Mucosa of rectum (tissue), 2 donors: ENCODE measurements around the gene ZNF330.
A peak's percentile ranks its signal among the peaks of the same experiment; 100 is the strongest.
"Not testable (repeated sequence)": the region's sequence is repeated elsewhere in the genome, so short reads cannot be mapped to it uniquely, and the experiment has no call there.

Experiments used
- H3K27ac ChIP-seq, 2 donors: one replicate each; pipeline ENCODE4 v1.7.0; 2013; ENCODE audit warnings: inconsistent platforms in 2 of 2, low read depth in 2 of 2, low read length in 2 of 2
- H3K27me3 ChIP-seq, 2 donors: one replicate each; pipeline ENCODE4 v1.7.0; 2013; ENCODE audit warnings: low read length in 2 of 2; ENCODE audit not compliant: control insufficient read depth in 2 of 2, insufficient read depth in 2 of 2
- H3K36me3 ChIP-seq, 2 donors: one replicate each; pipeline ENCODE4 v1.7.0; 2013; ENCODE audit warnings: low read length in 2 of 2; ENCODE audit not compliant: control insufficient read depth in 2 of 2, insufficient read depth in 2 of 2
- H3K4me1 ChIP-seq, 2 donors: one replicate each; pipeline ENCODE4 v1.7.0; 2013; ENCODE audit warnings: low read length in 2 of 2, mild to moderate bottlenecking in 1 of 2; ENCODE audit not compliant: control insufficient read depth in 2 of 2, insufficient read depth in 2 of 2
- H3K4me3 ChIP-seq, 2 donors: one replicate each; pipeline ENCODE4 v1.7.0; 2013; ENCODE audit warnings: low read length in 2 of 2
- H3K9ac ChIP-seq, 2 donors: one replicate each; pipeline ENCODE4 v1.7.0; 2013; ENCODE audit warnings: low read length in 2 of 2, low read depth in 1 of 2, mild to moderate bottlenecking in 1 of 2
- H3K9me3 ChIP-seq, 2 donors: one replicate each; pipeline ENCODE4 v1.7.0; 2013; ENCODE audit warnings: low read length in 2 of 2; ENCODE audit not compliant: control insufficient read depth in 2 of 2
- donor health status: healthy.
- donor health status: Normal muscosa, but diverticular disease.

The ZNF330 gene

DNA sequence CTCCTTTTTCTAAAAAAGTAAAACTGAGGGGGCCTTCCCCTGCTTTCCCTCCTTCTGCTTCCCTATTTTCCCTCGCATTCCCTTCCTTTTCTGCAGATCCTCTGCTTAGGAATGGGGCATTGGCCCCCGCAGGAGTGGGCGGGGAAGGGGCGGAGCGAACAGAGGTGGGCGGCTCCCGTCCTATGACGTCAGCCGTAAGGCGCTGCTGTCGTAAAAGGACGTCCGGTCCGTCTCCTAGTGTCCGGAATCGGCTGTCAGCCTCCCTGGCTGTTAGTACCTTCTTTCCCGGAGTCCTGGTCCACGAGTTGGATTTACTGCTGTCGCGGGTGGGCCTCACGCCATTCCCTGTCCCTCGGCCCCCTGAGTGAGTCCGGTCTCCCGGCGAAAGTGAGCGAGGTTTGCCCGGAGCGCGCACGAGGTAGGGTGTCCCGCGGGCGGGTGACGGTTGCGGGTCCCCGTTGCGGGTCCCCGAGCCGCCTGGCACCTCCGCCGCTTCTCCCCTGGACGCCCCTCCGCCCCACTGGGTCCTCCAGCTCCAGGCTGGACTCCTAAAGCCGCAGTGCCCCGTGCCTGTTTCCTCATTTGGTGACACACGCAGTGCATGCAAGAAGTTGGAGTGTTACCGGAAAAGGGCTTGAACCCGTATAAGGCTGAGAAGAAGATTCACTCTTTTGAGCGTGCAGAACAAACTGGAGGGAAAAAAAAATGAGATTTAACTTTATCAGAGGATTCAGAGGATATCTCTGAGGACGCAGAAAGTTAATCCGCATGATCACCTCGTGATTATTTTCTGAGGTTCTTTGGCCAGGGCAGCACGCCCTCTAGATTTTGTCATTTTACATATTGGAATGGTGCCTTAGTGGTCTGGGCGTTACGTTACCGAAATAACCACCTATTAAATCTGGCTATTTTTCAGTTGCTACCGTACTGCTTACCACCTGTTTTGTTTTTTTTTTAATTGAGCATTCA is at the start of gene ZNF330:
Gene ZNF330 (plus strand): TSS at position 205 of the 969 bp plus-strand sequence. CDS start 1,477 bp downstream, outside the sequence.
- Histone ChIP-seq H3K27ac (peak within 1 kb of the TSS; percentile 87 to 88), H3K27me3 (no peaks in the 10 kb centered on the region)

DNA sequence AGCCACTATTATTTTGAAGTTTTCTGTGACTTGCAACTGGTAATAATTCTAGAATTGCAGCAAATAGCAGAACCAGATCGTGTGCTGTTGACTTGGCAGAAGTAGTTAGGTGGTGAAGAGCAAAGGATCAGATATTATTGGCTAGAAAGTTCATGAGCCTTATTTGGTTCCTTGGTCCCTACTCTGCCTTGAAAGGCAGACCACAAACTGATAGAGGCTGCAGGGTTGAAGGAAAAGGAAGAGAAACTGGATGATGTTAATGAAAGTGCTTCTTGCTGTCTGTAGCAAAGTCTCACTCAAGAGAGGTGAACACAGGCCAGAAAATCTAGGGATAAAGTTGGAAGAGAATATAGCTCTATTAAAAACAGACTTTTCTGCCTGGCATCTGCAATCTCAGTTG is 46.2 kb upstream of the ZNF330 start:
- Histone ChIP-seq H3K9me3 (no peaks in the 10 kb centered on the region), H3K4me1 (no peaks in the 10 kb centered on the region), H3K9ac (no peak overlapping the region), H3K4me3 (no peak overlapping the region), H3K27me3 (no peaks in the 10 kb centered on the region), H3K36me3 (no peaks in the 10 kb centered on the region), H3K27ac (no peak overlapping the region)

More for the DNA sequence above, at the start of gene ZNF330:
- Histone ChIP-seq H3K9ac (peak within 1 kb of the TSS; percentile 82 to 86), H3K4me3 (peak within 1 kb of the TSS; percentile 82 to 89), H3K36me3 (peaks cover 4 to 15% of the 10 kb centered on the region in 2 donors), H3K9me3 (no peaks in the 10 kb centered on the region), H3K4me1 (peaks cover 7 to 12% of the 10 kb centered on the region in 2 donors)

DNA sequence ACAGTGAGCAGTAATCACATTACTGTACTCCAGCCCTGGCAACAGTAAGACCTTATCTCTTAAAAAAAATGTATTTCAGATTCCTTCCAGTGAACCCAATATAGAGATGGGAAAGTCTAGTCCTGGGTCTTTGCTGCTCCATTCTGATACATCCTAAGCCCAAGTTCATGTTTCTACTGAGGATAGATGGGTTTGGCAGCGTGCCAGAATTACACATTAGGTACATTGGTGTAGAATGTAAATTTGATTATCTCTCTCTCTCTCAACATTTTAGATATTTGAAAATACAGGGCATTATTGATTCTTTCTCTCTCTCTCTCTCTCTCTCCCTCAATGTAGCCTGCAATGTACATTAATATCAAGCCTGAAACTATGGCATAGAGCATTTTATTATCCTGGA is 43.5 kb upstream of the ZNF330 start:
- Histone ChIP-seq H3K27me3 (peaks cover 0 to 2% of the 10 kb centered on the region in 2 donors), H3K9ac (no peak overlapping the region), H3K4me3 (no peak overlapping the region), H3K27ac (no peak overlapping the region), H3K4me1 (no peaks in the 10 kb centered on the region), H3K9me3 (no peaks in the 10 kb centered on the region), H3K36me3 (no peaks in the 10 kb centered on the region)

DNA sequence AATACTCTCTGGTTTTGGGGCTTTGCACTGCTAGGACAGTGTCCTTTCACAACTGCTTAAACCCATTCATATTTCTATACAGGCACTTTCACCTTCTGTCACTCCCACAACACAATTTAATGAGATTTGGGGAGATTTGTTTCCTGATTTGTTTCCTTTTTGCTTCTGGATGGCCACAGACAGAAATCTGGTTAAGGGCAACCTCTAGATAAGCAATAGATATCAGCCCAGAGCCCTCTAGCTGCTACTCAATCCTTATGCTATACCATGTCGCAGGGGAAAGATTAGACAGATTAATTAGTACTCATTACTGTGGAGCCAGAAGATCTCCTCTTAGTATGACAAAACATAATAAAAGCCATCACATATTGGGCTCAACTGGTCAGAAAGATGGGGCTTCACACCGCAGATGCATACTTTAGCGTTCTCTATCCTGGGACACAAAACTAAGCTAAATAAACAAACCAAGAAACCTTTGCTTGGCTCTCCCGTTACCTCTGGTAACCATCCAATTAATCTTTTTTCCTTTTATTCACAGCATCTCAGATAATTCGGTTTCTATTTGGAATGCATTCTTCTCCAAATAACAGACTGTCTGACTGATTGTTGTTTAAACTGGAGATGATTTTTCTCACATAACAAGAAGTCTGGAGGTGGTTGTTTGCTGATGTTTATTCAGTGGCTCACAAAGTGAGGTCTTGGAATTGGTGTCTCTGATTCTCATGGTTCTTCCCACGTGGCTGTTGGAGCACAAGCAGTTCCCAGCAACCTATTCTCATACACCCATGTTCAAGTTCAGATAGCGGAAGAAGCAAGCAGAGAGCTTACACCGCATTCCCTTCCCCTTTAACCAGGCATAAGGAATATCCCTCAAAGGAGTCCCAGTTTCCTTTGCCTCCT is 41.0 kb upstream of the ZNF330 start:
- Histone ChIP-seq H3K36me3 (no peaks in the 10 kb centered on the region), H3K9ac (no peak overlapping the region), H3K27me3 (peaks cover 0 to 2% of the 10 kb centered on the region in 2 donors), H3K4me3 (no peak overlapping the region), H3K9me3 (no peaks in the 10 kb centered on the region), H3K4me1 (no peaks in the 10 kb centered on the region), H3K27ac (no peak overlapping the region)

DNA sequence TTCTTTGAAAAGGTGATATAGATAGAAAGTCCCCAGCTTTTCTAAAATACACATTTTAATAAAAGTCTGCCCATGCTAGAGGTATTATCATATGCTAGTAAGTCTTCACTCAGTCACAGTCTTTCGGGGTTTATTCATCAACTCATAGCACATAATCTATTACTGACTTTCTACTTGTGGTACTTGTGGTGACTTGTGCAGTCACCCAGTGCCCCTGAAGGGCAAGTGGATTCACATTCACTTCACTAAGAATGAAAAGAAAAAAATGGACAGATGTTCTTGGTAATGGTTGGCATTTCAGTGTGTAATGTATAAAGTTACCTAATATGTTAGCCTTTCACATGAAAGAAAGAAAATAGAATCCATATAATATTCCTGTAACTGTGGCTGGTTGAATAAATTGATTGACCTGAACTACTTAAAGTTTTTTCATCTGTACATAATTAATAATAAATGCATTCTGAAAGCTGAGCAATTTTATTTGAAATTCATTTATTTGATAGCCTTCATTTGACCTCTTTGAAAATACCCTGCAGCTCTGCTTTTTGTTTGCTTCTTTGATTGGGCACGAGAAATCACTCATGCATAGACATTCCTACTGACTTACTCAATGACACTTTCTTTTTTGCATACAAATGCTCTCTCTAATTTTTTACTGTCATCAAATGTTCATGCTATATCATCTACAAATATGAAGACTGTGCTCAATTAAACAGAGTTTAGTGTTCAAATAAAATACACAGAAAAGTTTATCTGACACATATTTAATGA is 39.5 kb upstream of the ZNF330 start:
- no peaks in the 10 kb centered on the region for H3K4me1 ChIP-seq
- H3K27me3 ChIP-seq: peaks cover 0 to 2% of the 10 kb centered on the region in 2 donors
- no peaks in the 10 kb centered on the region for H3K36me3 ChIP-seq
- no peaks in the 10 kb centered on the region for H3K9me3 ChIP-seq
- H3K27ac ChIP-seq: no peak overlapping the region
- H3K9ac ChIP-seq: no peak overlapping the region
- H3K4me3 ChIP-seq: no peak overlapping the region

DNA sequence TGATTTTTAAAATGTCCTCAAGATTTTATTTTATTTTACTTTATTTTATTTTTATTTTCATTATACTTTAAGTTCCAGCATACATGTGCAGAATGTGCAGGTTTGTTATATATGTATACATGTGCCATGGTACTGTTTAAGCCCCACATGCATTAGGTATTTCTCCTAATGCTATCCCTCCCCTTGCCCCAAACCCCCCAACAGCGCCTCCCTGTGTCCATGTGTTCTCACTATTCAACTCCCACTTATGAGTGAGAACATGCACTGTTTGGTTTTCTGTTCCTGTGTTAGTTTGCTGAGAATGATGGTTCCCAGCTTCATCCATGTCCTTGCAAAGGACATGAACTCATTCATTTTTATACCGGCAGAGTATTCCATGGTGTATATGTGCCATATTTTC is 37.2 kb upstream of the ZNF330 start:
- not testable (repeated sequence) for H3K4me1 ChIP-seq, H3K27me3 ChIP-seq, H3K27ac ChIP-seq, H3K4me3 ChIP-seq, H3K9me3 ChIP-seq, H3K36me3 ChIP-seq, H3K9ac ChIP-seq

DNA sequence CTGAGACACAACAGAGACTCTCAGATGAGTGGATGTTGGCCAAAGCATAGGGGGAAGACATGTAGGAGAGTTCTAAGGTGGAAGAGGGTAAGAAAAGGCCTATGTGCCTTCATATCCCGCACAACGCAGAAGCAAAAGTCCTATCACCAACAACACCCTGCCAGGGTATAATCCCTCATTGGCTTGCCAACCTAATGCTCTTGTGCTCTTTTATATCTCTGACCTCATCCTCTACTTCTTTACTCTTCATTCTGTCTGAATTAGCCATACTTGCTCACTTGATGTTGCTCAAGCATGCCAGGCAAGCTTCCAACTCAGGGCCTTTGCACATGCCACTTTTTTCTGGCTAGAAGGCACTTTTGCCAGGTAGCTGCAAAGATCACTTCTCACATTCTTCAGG is 28.1 kb upstream of the ZNF330 start:
- Histone ChIP-seq H3K9ac (no peak overlapping the region), H3K9me3 (no peaks in the 10 kb centered on the region)

DNA sequence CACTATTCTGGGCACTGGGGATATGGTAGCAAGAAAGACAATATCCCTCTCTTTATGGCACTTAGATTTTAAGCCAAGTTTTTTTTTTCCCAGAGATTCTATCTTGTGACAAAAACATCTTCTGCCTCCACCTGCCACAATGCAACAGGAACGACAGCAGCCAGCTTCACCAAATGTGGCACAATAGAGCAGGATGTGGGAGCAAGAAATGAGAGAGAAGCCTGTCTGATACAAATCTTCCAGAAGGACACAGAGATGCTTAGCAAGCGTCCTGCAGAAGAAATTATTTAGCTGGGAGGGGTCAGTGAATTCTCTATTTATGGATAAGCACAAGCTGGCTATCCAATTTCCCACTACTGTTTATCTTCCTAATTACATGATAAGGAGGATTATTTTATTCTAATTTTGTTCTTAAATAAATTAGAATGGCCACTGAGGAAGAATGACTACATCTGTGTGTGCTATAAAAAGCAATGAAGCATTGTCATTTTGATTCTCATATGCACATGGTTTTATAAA is 27.1 kb upstream of the ZNF330 start:
- H3K9ac ChIP-seq: no peak overlapping the region
- H3K27me3 ChIP-seq: no peaks in the 10 kb centered on the region
- no peaks in the 10 kb centered on the region for H3K36me3 ChIP-seq
- no peak overlapping the region for H3K4me3 ChIP-seq
- no peak overlapping the region for H3K27ac ChIP-seq
- no peaks in the 10 kb centered on the region for H3K4me1 ChIP-seq
- H3K9me3 ChIP-seq: no peaks in the 10 kb centered on the region

More for the DNA sequence above, 28.1 kb upstream of the ZNF330 start:
- Histone ChIP-seq H3K27ac (no peak overlapping the region), H3K4me3 (no peak overlapping the region), H3K4me1 (no peaks in the 10 kb centered on the region), H3K36me3 (no peaks in the 10 kb centered on the region), H3K27me3 (no peaks in the 10 kb centered on the region)

DNA sequence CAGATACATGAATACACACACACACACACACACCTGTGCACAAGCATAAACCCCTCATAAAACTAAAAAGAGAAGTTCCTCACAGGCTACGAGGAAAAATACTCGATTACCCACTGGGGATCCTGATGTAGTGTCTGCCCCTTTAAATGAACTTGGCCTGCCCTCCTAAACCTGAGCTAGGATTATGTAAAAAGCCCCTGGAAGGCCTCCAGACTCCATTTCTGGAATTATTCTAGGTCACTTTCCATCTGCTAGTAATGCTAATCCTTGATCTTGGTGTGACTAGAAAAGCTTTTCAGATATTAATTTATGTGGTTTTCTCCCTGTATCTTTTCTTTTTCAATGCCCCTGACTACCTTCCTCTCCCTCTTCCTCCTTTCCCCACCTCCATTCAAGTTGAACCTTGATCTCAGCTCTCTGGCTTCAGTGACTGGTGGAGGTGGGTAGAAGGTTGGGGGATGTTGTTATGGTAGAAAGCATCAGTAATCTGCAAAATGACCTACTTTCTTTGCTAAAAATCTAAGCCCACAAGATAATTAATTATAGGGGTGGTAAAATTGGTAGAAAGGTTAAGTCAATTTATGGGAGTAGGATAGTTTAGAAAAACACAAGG is 25.5 kb upstream of the ZNF330 start:
- Histone ChIP-seq H3K9me3 (no peaks in the 10 kb centered on the region), H3K36me3 (no peaks in the 10 kb centered on the region), H3K4me3 (no peak overlapping the region), H3K4me1 (no peaks in the 10 kb centered on the region), H3K27ac (no peak overlapping the region), H3K27me3 (no peaks in the 10 kb centered on the region), H3K9ac (no peak overlapping the region)
